Measurements from ENCODE around the gene CSF3.

CSF3 gene

DNA sequence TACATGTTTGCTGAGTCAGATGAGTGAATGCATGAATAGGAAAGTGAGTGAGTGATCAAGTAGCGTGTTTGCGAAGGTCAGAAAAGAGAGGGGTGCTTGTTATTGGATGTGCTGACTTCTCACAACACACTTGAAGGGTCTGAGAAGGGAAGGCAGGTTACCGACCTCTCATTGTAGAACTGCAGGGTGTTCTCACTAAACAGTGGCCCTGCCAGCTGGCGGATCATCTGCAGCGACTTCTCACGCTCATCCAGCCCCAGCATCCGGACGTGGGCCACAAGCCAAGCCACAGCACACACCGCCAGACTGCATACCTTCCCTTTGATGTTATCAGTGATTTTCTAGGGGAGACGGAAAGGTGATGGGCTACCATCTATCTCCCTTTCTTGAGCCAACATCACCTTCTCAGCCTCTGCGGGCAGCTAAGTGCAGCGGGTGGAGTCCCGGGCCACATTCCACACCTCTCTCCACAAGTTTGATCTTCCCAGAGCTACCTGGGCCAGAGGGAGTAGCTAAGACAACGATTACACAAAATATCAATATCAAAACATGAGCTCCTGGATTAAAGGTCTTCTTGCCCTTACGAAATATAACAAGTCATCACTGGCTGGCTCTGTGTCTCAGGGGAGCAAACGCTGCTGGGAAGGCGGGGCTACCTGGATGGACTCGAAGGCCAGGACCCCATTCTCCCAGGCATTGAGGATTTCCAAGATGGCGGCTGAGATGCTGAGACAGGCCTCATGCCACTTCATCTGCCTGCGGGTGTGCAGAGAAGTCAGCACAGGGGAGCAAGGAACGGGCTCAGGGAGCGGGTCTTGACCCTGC is 11.0 kb downstream of the CSF3 start:
- peak; percentile 76 to 78 for DNase-seq

DNA sequence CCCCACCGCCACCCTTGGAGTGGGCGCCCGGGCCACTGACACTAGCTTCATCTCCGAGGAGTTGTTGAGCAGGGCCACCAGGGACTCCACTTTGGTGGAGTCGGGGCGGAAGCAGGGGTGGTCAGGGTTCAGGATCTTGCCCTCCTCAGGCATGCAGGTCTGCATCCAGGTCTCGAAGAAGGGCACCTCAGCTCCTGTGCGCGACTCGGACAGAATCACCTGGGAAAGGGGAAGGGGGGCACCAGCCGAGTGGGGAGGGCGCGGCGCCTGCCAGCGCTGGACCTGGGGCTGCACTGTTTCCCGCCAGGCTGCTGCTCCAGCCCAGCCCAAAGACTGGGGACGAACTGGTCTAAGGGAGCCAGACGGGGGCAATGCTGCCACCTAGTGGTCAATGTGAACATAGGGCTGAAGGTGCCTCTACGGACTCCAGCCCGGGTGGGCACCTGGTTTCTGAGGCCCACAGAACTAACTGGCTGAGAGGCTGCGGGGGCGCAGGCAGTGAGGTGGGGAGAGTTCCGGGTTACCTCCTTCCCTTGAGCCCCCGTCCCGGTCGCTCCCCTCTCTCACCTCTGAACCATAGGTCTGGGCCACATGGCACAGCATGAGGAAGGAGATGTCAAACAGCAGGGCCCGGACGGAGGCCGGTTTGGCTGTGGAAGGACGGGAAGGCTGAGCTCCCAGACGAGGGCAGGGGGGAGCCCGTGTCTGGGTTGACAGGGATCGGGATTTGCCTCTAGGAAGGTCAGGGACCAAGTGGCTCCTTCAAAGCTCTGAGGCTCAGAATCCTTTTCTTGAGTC is 11.8 kb downstream of the CSF3 start:
- peak; percentile 82 to 87 for DNase-seq

DNA sequence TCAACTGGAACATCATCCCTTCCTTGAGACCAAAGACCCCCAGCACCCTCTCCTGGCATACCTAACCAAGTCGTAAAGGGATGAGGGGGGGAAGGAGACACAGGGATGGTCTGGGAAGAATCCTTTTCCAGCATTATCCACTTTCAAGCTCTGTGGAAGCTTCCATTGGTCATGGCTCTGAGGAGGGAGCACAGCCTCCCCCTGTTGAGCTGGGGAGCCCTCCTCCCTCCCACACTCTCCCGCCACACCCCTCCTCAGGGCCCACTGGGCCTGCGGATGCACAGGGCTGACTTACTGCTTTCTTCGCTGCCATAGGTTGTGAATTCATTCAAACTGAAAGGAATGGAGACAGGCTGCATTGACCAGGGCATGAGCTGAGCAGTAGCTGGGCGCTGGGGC is 12.4 kb downstream of the CSF3 start:
- DNase-seq = no peak

GRCh38 chr17:40028595-40028994 is 13.4 kb downstream of the CSF3 start:
- DNase-seq = no peak

DNA sequence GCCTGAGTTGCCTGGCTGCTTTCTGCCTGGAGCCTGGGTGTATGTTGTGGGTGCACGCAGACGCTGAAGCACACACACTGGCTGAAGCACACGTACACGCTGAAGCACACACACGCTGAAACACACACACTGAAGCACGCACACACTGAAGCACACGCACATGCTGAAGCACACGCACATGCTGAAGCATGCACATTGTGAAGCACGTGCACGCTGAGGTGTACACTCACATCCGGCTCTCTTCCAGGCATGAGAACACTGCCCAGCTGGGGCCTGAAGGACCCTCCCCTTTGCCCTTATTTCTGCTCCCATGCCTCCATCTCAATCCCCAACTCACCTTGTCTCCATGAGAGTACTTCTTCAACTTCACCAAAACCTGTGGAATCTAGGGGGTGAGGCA is 16.5 kb downstream of the CSF3 start:
- no peak for DNase-seq

- DNase-seq = no peak
Measured at GRCh38 chr17:40032322-40033320, 17.4 kb downstream of the CSF3 start.

- no peak for DNase-seq
Measured at GRCh38 chr17:40033339-40033738, 18.1 kb downstream of the CSF3 start.

DNA sequence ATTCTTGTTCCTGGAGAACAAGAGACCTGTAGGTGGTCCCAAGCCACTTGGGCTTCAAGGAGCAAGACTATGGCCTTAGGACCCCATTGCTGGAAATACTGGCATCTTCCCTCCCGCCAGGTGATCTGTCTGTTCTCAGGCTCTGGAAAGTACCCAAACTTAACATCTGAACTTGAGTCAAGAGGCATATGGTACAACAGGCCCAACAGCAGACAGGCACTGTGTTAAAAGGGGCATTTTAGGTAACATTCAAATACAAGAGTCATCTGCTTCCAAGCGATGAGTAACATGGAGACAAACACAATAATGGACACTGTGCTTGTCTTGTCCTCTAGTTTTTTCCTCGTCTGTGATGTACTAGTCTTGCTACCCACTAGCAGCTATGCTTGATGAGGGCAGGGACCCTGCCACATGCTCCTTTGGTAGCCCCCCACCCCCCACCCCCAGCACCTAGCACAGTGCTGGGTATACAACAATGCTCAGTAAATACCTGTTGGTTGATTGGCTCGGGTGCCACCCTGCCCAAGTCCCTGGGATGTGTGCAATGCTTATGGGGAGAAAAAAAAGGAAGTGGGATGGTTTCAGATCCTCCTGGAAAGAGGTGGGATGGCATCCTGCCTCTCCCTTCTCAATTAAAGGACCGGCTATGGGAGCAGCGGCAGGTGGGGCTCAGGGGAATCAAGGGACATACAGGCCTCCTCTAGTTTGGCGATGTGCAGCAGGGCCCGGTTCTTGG is 19.4 kb downstream of the CSF3 start:
- DNase-seq = no peak

DNA sequence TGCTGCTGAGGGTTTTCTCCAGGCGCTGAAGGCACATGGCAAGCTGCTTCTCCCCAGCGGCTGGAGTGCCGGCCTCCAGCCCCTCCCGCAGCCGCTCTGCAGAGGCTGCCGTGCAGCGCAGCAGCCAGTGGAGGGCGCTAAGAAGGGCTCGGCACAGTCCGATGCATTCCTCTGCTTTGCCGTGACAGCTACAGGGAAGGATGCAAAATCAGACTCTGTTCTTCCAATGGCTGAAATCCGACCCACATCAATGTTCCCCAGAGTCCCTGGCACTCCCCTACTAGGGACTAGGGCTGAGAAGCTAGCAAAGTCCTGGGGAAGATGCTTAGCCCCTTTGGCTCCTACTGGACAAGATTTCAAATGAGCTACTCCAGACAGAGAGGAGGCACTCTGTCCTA is 19.9 kb downstream of the CSF3 start:
- DNase-seq = peak; percentile 11 to 23

GRCh38 chr17:40038882-40039513 is 23.8 kb downstream of the CSF3 start:
- DNase-seq = peak; percentile 57 to 62

- no peak for DNase-seq
Measured at GRCh38 chr17:40041196-40041595, 26.0 kb downstream of the CSF3 start.

- DNase-seq = no peak
Measured at GRCh38 chr17:40056379-40057015, 41.3 kb downstream of the CSF3 start.

GRCh38 chr17:40058186-40058784 is 43.0 kb downstream of the CSF3 start:
- DNase-seq = no peak

DNA sequence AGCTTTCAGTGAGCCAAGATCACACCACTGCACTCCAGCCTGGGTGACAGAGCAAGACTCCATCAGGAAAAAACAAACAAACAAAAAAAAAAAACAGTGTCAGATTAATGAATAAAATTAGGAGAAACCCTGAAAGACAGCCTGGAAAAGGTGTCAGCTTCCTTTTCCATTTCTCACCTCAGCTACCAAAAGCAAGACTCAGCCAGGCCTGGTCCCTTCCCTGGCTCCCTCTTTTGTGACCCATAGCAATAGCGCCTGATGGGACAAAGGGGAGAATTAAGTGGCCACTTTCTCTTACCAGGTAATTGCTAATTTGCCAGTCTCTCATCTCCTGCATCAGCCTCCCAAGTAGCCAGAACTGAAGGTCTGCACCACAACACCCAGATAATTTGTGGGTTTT is 43.6 kb downstream of the CSF3 start:
- DNase-seq = no peak

GRCh38 chr17:40059729-40060475 is 44.7 kb downstream of the CSF3 start:
- no peak for DNase-seq

GRCh38 chr17:40060887-40061608 is 45.8 kb downstream of the CSF3 start:
- DNase-seq = no peak

DNA sequence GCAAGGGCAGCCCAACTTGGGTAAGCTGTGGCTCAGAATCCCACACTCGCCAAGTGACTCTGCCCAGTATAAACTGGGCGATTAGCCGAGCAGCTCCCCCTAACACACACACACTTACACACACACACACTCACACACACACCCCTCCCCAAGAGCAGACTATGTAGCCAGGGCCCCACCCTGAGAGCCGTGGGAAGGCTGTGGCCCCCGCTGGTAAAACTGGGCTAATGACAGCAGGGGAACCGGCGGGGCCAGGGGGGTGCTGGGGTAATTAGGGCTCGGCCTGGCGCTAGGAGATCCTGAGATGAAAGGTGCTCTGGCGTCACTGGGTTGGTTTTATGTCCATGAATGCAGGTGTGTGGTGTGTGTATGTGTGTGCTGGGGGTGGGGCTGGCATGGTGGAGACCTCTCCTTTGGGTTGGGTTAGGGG is 46.4 kb downstream of the CSF3 start:
- no peak for DNase-seq

- DNase-seq = peak; percentile 7 to 53
Measured at GRCh38 chr17:40062329-40063186, 47.3 kb downstream of the CSF3 start, which contains the start of gene THRA. Gene THRA, plus strand, starts transcription at chr17:40062965. Its CDS starts 11,524 bp downstream, at chr17:40074489.
